A549 (cell line): ENCODE measurements around the gene MSI2. TPM values are rescaled to one million over a fixed set of nuclear protein-coding genes. Genes with fewer than 3 reads are reported as not detected.

Source experiments
- ATAC-seq, 2 experiments: fragments of 200-7000 bp in 1 of 2; fragments of >200 bp in 1 of 2; cut with Nextera tagmentation in 1 of 2; cut with Tn5 transposase in 1 of 2; 3 replicates each; pipeline versions ENCODE4 v1.8.0 to v1.9.1; 2018 to 2020; ENCODE audit warnings: mild to moderate bottlenecking in 1 of 2, moderate library complexity in 1 of 2
- CTCF ChIA-PET: fragments of 300-600 bp; sonication (Branson Sonifier 250); formaldehyde crosslinking; extraction: SDS; loops from one replicate; lab custom pipeline; 2021; ENCODE audit warnings: antibody characterized with exemption, inconsistent platforms; lab: Yijun Ruan, JAX
- POLR2A ChIA-PET: fragments of 350-600 bp; formaldehyde crosslinking; extraction: SDS; loops from one replicate; lab custom pipeline; 2021; ENCODE audit warnings: antibody characterized with exemption, inconsistent platforms; lab: Yijun Ruan, JAX
- DNase-seq, 2 experiments: peaks; one replicate each; pipeline versions ENCODE4 v3.0.0 to v3.0.0-alpha.2; 2011 to 2016; ENCODE audit warnings: low read depth in 1 of 2, low spot score in 1 of 2
- FAIRE-seq: peaks from 2 replicates; lab custom pipeline; 2011; peaks lifted over from hg19 to GRCh38; lab: Jason Lieb, UNC
- H3K27ac ChIP-seq, 2 experiments: fragments of >200 bp; sonication (Bioruptor Twin); formaldehyde crosslinking; 3 replicates each; pipeline ENCODE4 v1.5.1; 2016 to 2017
- H3K4me1 ChIP-seq: fragments of >200 bp; sonication (Bioruptor Twin); formaldehyde crosslinking; 3 replicates; pipeline ENCODE4 v1.6.1; 2016
- H3K4me2 ChIP-seq: fragments of >200 bp; sonication (Bioruptor Twin); formaldehyde crosslinking; 3 replicates; pipeline ENCODE4 v1.6.1; 2016
- H3K4me3 ChIP-seq: fragments of >200 bp; sonication (Bioruptor Twin); formaldehyde crosslinking; 3 replicates; pipeline ENCODE4 v1.5.1; 2016
- H3K9me3 ChIP-seq: fragments of >200 bp; sonication (Bioruptor Twin); formaldehyde crosslinking; 3 replicates; pipeline ENCODE4 v1.6.1; 2016
- BHLHE40 ChIP-seq: IDR thresholded peaks from 2 replicates; pipeline ENCODE4 v1.6.1; 2012; ENCODE audit warnings: low read depth, low read length, inconsistent platforms
- CBX8 ChIP-seq: fragments of 200-600 bp; sonication (generic); IDR thresholded peaks from 2 replicates; pipeline ENCODE4 v1.6.1; 2016
- EHF ChIP-seq: fragments of 250-450 bp; sonication (Bioruptor Pico); IDR thresholded peaks from 2 replicates; pipeline ENCODE4 v1.5.0; 2020; ENCODE audit warnings: mild to moderate bottlenecking
- EHMT2 ChIP-seq: fragments of 200-600 bp; sonication (generic); IDR thresholded peaks from 2 replicates; pipeline ENCODE4 v1.6.1; 2016; ENCODE audit warnings: antibody characterized with exemption, low read depth, mild to moderate bottlenecking, moderate library complexity
- ESRRA ChIP-seq: fragments of 150-350 bp; IDR thresholded peaks from 2 replicates; pipeline ENCODE4 v1.6.1; 2014; ENCODE audit warnings: mild to moderate bottlenecking, low read length, borderline replicate concordance
- HEYL ChIP-seq: fragments of 250-450 bp; sonication (Bioruptor Pico); IDR thresholded peaks from 2 replicates; pipeline ENCODE4 v1.8.0; 2021; ENCODE audit warnings: mild to moderate bottlenecking, moderate library complexity
- JUNB ChIP-seq: fragments of >200 bp; sonication (Bioruptor Twin); formaldehyde crosslinking; IDR thresholded peaks from 2 replicates; pipeline ENCODE4 v1.6.1; 2016
- MAZ ChIP-seq: fragments of 150-350 bp; IDR thresholded peaks from 2 replicates; pipeline ENCODE4 v1.6.1; 2014; ENCODE audit warnings: antibody characterized with exemption, low read depth, low read length, borderline replicate concordance
- MYC ChIP-seq: IDR thresholded peaks from 2 replicates; pipeline ENCODE4 v1.6.1; 2012; ENCODE audit warnings: mild to moderate bottlenecking, inconsistent platforms, low read length, improper control_type of control experiment, borderline replicate concordance
- NFE2L2 ChIP-seq: fragments of 150-350 bp; conservative IDR thresholded peaks from 2 replicates; pipeline ENCODE4 v1.6.1; 2014; ENCODE audit warnings: low read length
- PHF8 ChIP-seq: fragments of 200-600 bp; sonication (generic); IDR thresholded peaks from 2 replicates; pipeline ENCODE4 v1.6.1; 2016; ENCODE audit warnings: low read depth, mild to moderate bottlenecking, antibody characterized with exemption, moderate library complexity, borderline replicate concordance
- SREBF2 ChIP-seq: fragments of 450-650 bp; IDR thresholded peaks from 2 replicates; pipeline ENCODE4 v1.6.1; 2014; ENCODE audit warnings: mild to moderate bottlenecking, moderate library complexity
- TFCP2L1 ChIP-seq: fragments of 250-450 bp; sonication (Bioruptor Pico); IDR thresholded peaks from 2 replicates; pipeline ENCODE4 v1.5.0; 2021; ENCODE audit warnings: mild to moderate bottlenecking
- ZC3H11A ChIP-seq: fragments of 450-650 bp; IDR thresholded peaks from 2 replicates; pipeline ENCODE4 v1.6.1; 2014; ENCODE audit warnings: antibody characterized with exemption, mild to moderate bottlenecking
- ZSCAN20 ChIP-seq: fragments of 250-450 bp; sonication (Bioruptor Pico); IDR thresholded peaks from 2 replicates; pipeline ENCODE4 v1.8.0; 2022; ENCODE audit warnings: mild to moderate bottlenecking, moderate library complexity
- WGBS: methylation state at CpG from one replicate; pipeline ENCODE4 v1.1.6; 2017; ENCODE audit errors: missing lambda C conversion rate; 5-methylcytosine and 5-hydroxymethylcytosine counted together
- polyA plus RNA-seq, 4 experiments: library from polyadenylated mRNA; depleted of rRNA in 3 of 4; stranded (reverse); fragments of >200 nt; fragmentation: RNase III in 1 of 4; extraction: RNeasy Plus Mini Kit Qiagen cat#74134 plus additional on column Dnase treatment in 1 of 4; gene quantifications; 2 replicates in 3 of 4; 3 replicates in 1 of 4; pipeline ENCODE4 v1.2.3, GENCODE V29; 2011 to 2017
- TF ChIP-seq, protein P1 (sequence below): fragments of 250-450 bp; sonication (Bioruptor Pico); IDR thresholded peaks from 2 replicates; pipeline ENCODE4 v1.5.0; 2020; ENCODE audit warnings: low read depth, mild to moderate bottlenecking, moderate library complexity
- TF ChIP-seq, protein P2 (sequence below): fragments of >200 bp; sonication (Bioruptor Twin); formaldehyde crosslinking; IDR thresholded peaks from 3 replicates; pipeline ENCODE4 v1.5.1; 2016
- TF ChIP-seq, protein P3 (sequence below): IDR thresholded peaks from 2 replicates; pipeline ENCODE4 v1.6.1; 2012

MSI2 gene
- polyA plus RNA-seq, 2 of the 4 experiments (the other 2 are of a cell fraction): 43.6 to 44.4 TPM

DNA sequence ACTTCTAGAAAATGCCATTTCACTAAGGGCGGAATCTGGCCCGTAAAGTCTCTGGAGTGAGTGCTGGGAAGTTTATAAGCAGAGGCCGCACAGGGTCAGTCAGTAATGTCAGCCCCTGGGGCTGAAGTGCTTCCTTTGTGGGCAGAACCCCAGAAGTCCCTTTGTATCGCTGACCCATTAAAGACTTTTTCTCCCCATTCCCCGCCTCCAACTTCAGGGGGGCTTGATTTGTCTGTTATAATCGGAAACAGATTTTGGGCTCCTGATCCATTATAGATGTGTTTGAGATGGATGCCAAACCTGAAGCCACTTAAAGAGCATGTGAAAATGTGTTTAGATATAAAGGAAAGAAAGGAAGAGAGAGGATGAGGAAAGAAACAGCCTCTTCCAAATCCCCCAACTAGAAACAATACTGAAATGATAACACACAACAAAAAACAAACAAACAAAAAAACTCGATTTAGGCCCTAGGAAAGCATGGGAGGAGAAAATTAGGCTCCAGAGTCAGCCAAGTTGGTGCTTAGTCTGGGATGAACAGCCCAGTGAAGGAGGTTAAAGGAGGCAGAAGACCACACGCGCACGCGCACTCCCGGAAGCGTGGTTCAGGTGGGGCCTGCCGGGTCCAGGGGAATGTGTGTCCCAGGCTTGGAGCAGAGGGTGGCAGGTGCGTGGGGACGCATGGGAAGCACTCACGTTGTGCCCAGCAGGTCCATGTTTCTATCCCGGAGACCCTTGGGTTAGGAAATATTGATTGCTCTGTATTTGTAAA is 27.1 kb downstream of the MSI2 start:
- CTCF ChIA-PET: interaction anchor here (1.7 kb wide), 1 partner anchor 388 kb away, joined by 5 read pairs; no protein-coding TSS in a partner anchor

DNA sequence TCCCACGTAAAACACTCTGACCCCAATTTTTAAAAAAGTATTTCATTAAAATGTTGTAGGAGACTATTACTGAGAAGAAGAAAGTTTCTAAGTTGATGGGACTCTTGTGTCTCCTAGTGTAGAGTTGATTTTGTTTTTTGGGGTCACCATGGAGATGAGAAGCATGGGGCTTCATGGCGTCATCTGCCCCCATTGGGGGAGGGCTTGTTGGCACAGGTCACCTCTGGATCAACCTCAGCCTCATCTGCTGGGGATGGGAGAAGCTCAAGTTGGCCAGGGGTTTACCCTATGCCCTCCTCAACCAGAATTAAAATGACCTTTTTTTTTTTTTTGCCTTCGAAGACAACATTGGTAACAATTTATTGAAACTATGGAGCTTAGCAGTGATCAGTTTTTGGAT is 28.3 kb downstream of the MSI2 start:
- CTCF ChIA-PET: interaction anchor here (1.0 kb wide), 1 partner anchor 42 kb away, joined by 3 read pairs; no protein-coding TSS in a partner anchor
- no peak overlapping the region for H3K4me3 ChIP-seq
- FAIRE-seq: no peak
- no peak for ATAC-seq
- no peaks in the 10 kb centered on the region for H3K9me3 ChIP-seq
- H3K27ac ChIP-seq: no peak overlapping the region
- POLR2A ChIA-PET: no interaction called here
- DNase-seq: no peak
- no peaks in the 10 kb centered on the region for H3K4me1 ChIP-seq
- TF ChIP-seq CBX8 (no peak), ZC3H11A (no peak), TFCP2L1 (CRISPR knock-in tag) (no peak), HEYL (CRISPR knock-in tag) (no peak)
- TF ChIP-seq, protein P1, sequence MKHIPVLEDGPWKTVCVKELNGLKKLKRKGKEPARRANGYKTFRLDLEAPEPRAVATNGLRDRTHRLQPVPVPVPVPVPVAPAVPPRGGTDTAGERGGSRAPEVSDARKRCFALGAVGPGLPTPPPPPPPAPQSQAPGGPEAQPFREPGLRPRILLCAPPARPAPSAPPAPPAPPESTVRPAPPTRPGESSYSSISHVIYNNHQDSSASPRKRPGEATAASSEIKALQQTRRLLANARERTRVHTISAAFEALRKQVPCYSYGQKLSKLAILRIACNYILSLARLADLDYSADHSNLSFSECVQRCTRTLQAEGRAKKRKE (CRISPR knock-in tag): no peak
- WGBS: 82% methylated on average over 3 of the region's 3 CpGs
- no peak overlapping the region for H3K4me2 ChIP-seq

More for the DNA sequence above, 27.1 kb downstream of the MSI2 start:
- TF ChIP-seq NFE2L2 (no peak), JUNB (no peak), ZSCAN20 (CRISPR knock-in tag) (no peak), SREBF2 (no peak), ESRRA (no peak), EHF (CRISPR knock-in tag) (no peak), PHF8 (no peak), MYC (no peak), MAZ (no peak), EHMT2 (no peak)
- TF ChIP-seq, protein P2, sequence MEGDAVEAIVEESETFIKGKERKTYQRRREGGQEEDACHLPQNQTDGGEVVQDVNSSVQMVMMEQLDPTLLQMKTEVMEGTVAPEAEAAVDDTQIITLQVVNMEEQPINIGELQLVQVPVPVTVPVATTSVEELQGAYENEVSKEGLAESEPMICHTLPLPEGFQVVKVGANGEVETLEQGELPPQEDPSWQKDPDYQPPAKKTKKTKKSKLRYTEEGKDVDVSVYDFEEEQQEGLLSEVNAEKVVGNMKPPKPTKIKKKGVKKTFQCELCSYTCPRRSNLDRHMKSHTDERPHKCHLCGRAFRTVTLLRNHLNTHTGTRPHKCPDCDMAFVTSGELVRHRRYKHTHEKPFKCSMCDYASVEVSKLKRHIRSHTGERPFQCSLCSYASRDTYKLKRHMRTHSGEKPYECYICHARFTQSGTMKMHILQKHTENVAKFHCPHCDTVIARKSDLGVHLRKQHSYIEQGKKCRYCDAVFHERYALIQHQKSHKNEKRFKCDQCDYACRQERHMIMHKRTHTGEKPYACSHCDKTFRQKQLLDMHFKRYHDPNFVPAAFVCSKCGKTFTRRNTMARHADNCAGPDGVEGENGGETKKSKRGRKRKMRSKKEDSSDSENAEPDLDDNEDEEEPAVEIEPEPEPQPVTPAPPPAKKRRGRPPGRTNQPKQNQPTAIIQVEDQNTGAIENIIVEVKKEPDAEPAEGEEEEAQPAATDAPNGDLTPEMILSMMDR: no peak
- TF ChIP-seq, protein P3, sequence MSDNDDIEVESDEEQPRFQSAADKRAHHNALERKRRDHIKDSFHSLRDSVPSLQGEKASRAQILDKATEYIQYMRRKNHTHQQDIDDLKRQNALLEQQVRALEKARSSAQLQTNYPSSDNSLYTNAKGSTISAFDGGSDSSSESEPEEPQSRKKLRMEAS: no peak
- TF ChIP-seq, all 56 proteins: peak for 0
- 90% methylated on average over 18 of the region's 18 CpGs for WGBS
- H3K4me3 ChIP-seq: no peak overlapping the region
- ATAC-seq (no peak), DNase-seq (no peak), FAIRE-seq (no peak)
- no peaks in the 10 kb centered on the region for H3K9me3 ChIP-seq
- no peak overlapping the region for H3K27ac ChIP-seq
- no peak overlapping the region for H3K4me2 ChIP-seq
- POLR2A ChIA-PET: no interaction called here
- H3K4me1 ChIP-seq: no peaks in the 10 kb centered on the region

DNA sequence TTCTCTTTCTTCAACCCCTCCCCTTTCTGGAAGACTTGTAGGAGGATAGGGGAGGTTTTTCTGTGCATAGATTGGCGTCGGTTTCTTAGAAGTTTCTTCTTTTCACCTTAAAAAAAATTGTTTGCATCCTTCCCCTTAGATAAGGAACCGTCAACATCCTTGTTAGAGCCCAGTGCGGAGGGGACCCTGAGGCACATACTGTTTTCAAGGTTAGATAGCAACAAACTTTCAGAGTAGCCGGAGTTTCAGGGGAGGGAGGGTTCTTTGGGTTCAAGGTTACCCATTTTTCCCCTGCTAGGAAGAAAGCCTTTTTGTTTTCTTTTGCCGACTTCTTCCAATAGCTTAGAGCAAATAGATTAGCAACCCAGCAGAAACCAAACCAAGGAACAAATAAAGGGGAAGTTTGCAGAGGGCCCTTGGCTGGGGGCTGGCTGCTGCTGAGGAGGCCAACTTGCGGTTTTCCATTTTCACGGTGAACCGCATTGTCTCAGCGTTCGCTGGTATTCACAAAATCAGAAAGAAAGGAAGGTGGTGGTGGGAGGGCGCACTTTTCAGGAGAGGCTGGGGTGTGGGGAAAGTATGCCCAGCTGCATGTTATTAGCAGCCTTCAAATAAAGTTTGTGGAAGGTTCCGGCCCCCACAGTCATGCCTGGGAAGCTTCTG is 28.8 kb downstream of the MSI2 start:
- Histone ChIP-seq H3K27ac (no peak overlapping the region), H3K4me1 (no peaks in the 10 kb centered on the region), H3K4me3 (no peak overlapping the region), H3K9me3 (no peaks in the 10 kb centered on the region), H3K4me2 (no peak overlapping the region)
- TF ChIP-seq, protein P2: no peak
- TF ChIP-seq, protein P3: no peak
- TF ChIP-seq BHLHE40: no peak
- POLR2A ChIA-PET: no interaction called here
- ATAC-seq (no peak), DNase-seq (no peak), FAIRE-seq (no peak)
- CTCF ChIA-PET: interaction anchor here (1.0 kb wide), 1 partner anchor 42 kb away, joined by 3 read pairs; no protein-coding TSS in a partner anchor
- WGBS: 91% methylated on average over 13 of the region's 13 CpGs
